ENCODE measurements around the gene DDX24. TPM values are rescaled to one million over a fixed set of nuclear protein-coding genes. Genes with fewer than 3 reads are reported as not detected.

The DDX24 gene
- total RNA-seq, 2 donors from 2014 or later, result 136 to 393 TPM

GRCh38 chr14:94056579-94057308 lies 24.3 kb downstream of the DDX24 start:
- no peak overlapping the region for H3K4me3 ChIP-seq
- H3K27ac ChIP-seq, result no peak overlapping the region
- 84% methylated on average over 6 of the region's 6 CpGs for WGBS
- no peak for DNase-seq (ENCODE audit: low spot score)
- H3K9me3 ChIP-seq, result no peaks in the 10 kb centered on the region
- TF ChIP-seq CTCF (IDR thresholded peaks at IDR 0.05), result no peak
- no peak for TF ChIP-seq POLR2A (IDR thresholded peaks at IDR 0.05)
- TF ChIP-seq POLR2AphosphoS5 (IDR thresholded peaks at IDR 0.05), result no peak
- H3K4me1 ChIP-seq (replicated peaks), result no peaks in the 10 kb centered on the region
- H3K27me3 ChIP-seq (replicated peaks; ENCODE audit: insufficient read depth), result no peaks in the 10 kb centered on the region
- intact Hi-C loops (cut with DNase I), result no loop called here
- H3K36me3 ChIP-seq, result peaks cover 0 to 21% of the 10 kb centered on the region in 2 donors

- Histone ChIP-seq H3K4me1 (replicated peaks) (no peaks in the 10 kb centered on the region), H3K9me3 (no peaks in the 10 kb centered on the region), H3K27ac (no peak overlapping the region), H3K27me3 (replicated peaks; ENCODE audit: insufficient read depth) (no peaks in the 10 kb centered on the region), H3K4me3 (no peak overlapping the region), H3K36me3 (peaks cover 3 to 19% of the 10 kb centered on the region in 2 donors)
- WGBS, result 92% methylated on average over 7 of the region's 7 CpGs
- intact Hi-C loops (cut with DNase I), result no loop called here
- no peak for DNase-seq (ENCODE audit: low spot score)
- no peak for TF ChIP-seq CTCF (IDR thresholded peaks at IDR 0.05)
- TF ChIP-seq POLR2AphosphoS5 (IDR thresholded peaks at IDR 0.05), result no peak
- TF ChIP-seq POLR2A (IDR thresholded peaks at IDR 0.05), result no peak
Observed at GRCh38 chr14:94054936-94055335, 26.1 kb downstream of the DDX24 start.

- Histone ChIP-seq H3K36me3 (peaks cover 3 to 24% of the 10 kb centered on the region in 2 donors), H3K27me3 (replicated peaks; ENCODE audit: insufficient read depth) (no peaks in the 10 kb centered on the region), H3K27ac (no peak overlapping the region), H3K9me3 (no peaks in the 10 kb centered on the region), H3K4me3 (no peak overlapping the region), H3K4me1 (replicated peaks) (no peaks in the 10 kb centered on the region)
- TF ChIP-seq POLR2AphosphoS5 (IDR thresholded peaks at IDR 0.05) (no peak), POLR2A (IDR thresholded peaks at IDR 0.05) (no peak), CTCF (IDR thresholded peaks at IDR 0.05) (no peak)
- 100% methylated on average over 1 of the region's 1 CpG for WGBS
- intact Hi-C loops (cut with DNase I), result no loop called here
- DNase-seq (ENCODE audit: low spot score), result no peak
Observed at GRCh38 chr14:94054401-94054800, 26.6 kb downstream of the DDX24 start.

GRCh38 chr14:94052662-94053061 lies 28.3 kb downstream of the DDX24 start:
- Histone ChIP-seq H3K4me1 (replicated peaks) (no peaks in the 10 kb centered on the region), H3K36me3 (peaks cover 3 to 32% of the 10 kb centered on the region in 2 donors), H3K27ac (no peak overlapping the region), H3K9me3 (no peaks in the 10 kb centered on the region), H3K4me3 (no peak overlapping the region), H3K27me3 (replicated peaks; ENCODE audit: insufficient read depth) (no peaks in the 10 kb centered on the region)
- DNase-seq (ENCODE audit: low spot score), result no peak
- 89% methylated on average over 4 of the region's 4 CpGs for WGBS
- intact Hi-C loops (cut with DNase I), result no loop called here
- TF ChIP-seq POLR2AphosphoS5 (IDR thresholded peaks at IDR 0.05) (no peak), POLR2A (IDR thresholded peaks at IDR 0.05) (no peak)

- Histone ChIP-seq H3K36me3 (peaks cover 3 to 36% of the 10 kb centered on the region in 2 donors), H3K4me3 (no peak overlapping the region), H3K27me3 (replicated peaks; ENCODE audit: insufficient read depth) (no peaks in the 10 kb centered on the region), H3K9me3 (no peaks in the 10 kb centered on the region), H3K4me1 (replicated peaks) (no peaks in the 10 kb centered on the region), H3K27ac (peak overlapping the region in 1 of 2 donors; percentile 10)
- 93% methylated on average over 1 of the region's 1 CpG for WGBS
- DNase-seq (ENCODE audit: low spot score), result no peak
- intact Hi-C loops (cut with DNase I), result no loop called here
- TF ChIP-seq CTCF (IDR thresholded peaks at IDR 0.05) (no peak), POLR2A (IDR thresholded peaks at IDR 0.05) (no peak), POLR2AphosphoS5 (IDR thresholded peaks at IDR 0.05) (no peak)
Observed at GRCh38 chr14:94052199-94052598, 28.8 kb downstream of the DDX24 start.

Measured in prostate gland (tissue), 2 donors.